Hematopoietic multipotent progenitor cell treated with erythropoietin and hydrocortisone succinate and interleukin-3 and kit ligand, for 15 days (in vitro differentiated cells): ENCODE measurements around the gene EPHB2.
"Not testable (repeated sequence)": the region's sequence is repeated elsewhere in the genome, so short reads cannot be mapped to it uniquely, and the experiment has no call there.

Experiments used
- DNase-seq: peaks from one replicate; pipeline ENCODE4 v3.0.0-alpha.2; 2015; ENCODE audit warnings: low spot score

Gene EPHB2

GRCh38 chr1:22818061-22818770 is 107.6 kb downstream of the EPHB2 start:
- DNase-seq, result no peak

GRCh38 chr1:22819361-22819760 is 108.7 kb downstream of the EPHB2 start:
- DNase-seq, result no peak

GRCh38 chr1:22821027-22821426 is 110.4 kb downstream of the EPHB2 start:
- DNase-seq, result no peak

GRCh38 chr1:22822371-22822770 is 111.7 kb downstream of the EPHB2 start:
- DNase-seq, result no peak

GRCh38 chr1:22824466-22824865 is 113.8 kb downstream of the EPHB2 start:
- DNase-seq, result no peak

- no peak for DNase-seq
Measured at GRCh38 chr1:22824975-22825374, 114.3 kb downstream of the EPHB2 start.

GRCh38 chr1:22825486-22826189 is 115.0 kb downstream of the EPHB2 start:
- no peak for DNase-seq

GRCh38 chr1:22826604-22827580 is 116.3 kb downstream of the EPHB2 start:
- DNase-seq, result no peak

GRCh38 chr1:22827666-22828483 is 117.2 kb downstream of the EPHB2 start:
- no peak for DNase-seq

- no peak for DNase-seq
Measured at GRCh38 chr1:22828484-22829308, 118.1 kb downstream of the EPHB2 start.

- no peak for DNase-seq
Measured at GRCh38 chr1:22829309-22829989, 118.8 kb downstream of the EPHB2 start.

- DNase-seq, result no peak
Measured at GRCh38 chr1:22830041-22830566, 119.5 kb downstream of the EPHB2 start.

GRCh38 chr1:22830757-22831340 is 120.2 kb downstream of the EPHB2 start:
- no peak for DNase-seq

GRCh38 chr1:22831729-22832413 is 121.2 kb downstream of the EPHB2 start:
- DNase-seq, result no peak

GRCh38 chr1:22832414-22832786 is 121.8 kb downstream of the EPHB2 start:
- no peak for DNase-seq

GRCh38 chr1:22833699-22834098 is 123.1 kb downstream of the EPHB2 start:
- DNase-seq, result no peak

- not testable (repeated sequence) for DNase-seq
Measured at GRCh38 chr1:22834420-22834819, 123.8 kb downstream of the EPHB2 start.

- DNase-seq, result no peak
Measured at GRCh38 chr1:22835636-22836319, 125.1 kb downstream of the EPHB2 start.
